ENCODE data around the gene CLEC11A.

- no peak for TF ChIP-seq GATA2 (IDR thresholded peaks at IDR 0.05; ENCODE audit: low read depth, low read length)
- TF ChIP-seq GATA3 (IDR thresholded peaks at IDR 0.05; ENCODE audit: low read depth, low read length): no peak
Observed at GRCh38 chr19:50694815-50695145, 28.4 kb upstream of the CLEC11A start.

All from SH-SY5Y (cell line).